ENCODE data around the gene MAGI2.

Gene MAGI2

GRCh38 chr7:78363866-78364265 is 1089.6 kb downstream of the MAGI2 start:
- H3K27ac Mint-ChIP-seq = no peak overlapping the region
- H3K4me1 Mint-ChIP-seq = no peaks in the 10 kb centered on the region
- H3K4me3 Mint-ChIP-seq = no peak overlapping the region
- no peak for DNase-seq
- H3K36me3 Mint-ChIP-seq = no peaks in the 10 kb centered on the region
- CTCF ChIA-PET = no interaction called here
- H3K27me3 Mint-ChIP-seq = no peaks in the 10 kb centered on the region
- H3K9me3 Mint-ChIP-seq = no peaks in the 10 kb centered on the region

DNA sequence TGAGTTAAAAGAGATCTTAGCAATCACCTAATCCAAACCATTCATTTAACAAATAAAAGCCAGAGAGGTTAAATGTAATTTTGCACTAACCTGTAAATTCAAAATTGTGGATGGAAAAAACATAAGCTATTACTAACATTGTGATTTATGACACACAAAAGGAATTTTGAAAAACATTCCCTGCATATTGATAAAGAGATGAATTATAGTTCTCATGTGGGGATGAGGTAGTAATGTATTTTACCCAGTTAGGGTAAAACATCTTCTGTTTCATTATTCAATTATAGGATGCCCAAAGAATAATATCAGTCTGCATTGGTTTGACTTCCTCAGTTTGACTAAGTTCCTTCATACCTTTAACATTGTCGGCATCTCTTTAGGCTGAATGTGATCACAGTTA is 1093.6 kb downstream of the MAGI2 start:
- CTCF ChIA-PET = no interaction called here
- no peak for DNase-seq
- H3K4me1 Mint-ChIP-seq = no peaks in the 10 kb centered on the region
- no peak overlapping the region for H3K27ac Mint-ChIP-seq
- H3K9me3 Mint-ChIP-seq = peaks cover 2% of the 10 kb centered on the region
- H3K36me3 Mint-ChIP-seq = no peaks in the 10 kb centered on the region
- no peak overlapping the region for H3K4me3 Mint-ChIP-seq
- no peaks in the 10 kb centered on the region for H3K27me3 Mint-ChIP-seq

GRCh38 chr7:78357709-78358108 is 1095.8 kb downstream of the MAGI2 start:
- H3K4me1 Mint-ChIP-seq = no peaks in the 10 kb centered on the region
- H3K27me3 Mint-ChIP-seq = no peaks in the 10 kb centered on the region
- CTCF ChIA-PET = no interaction called here

DNA sequence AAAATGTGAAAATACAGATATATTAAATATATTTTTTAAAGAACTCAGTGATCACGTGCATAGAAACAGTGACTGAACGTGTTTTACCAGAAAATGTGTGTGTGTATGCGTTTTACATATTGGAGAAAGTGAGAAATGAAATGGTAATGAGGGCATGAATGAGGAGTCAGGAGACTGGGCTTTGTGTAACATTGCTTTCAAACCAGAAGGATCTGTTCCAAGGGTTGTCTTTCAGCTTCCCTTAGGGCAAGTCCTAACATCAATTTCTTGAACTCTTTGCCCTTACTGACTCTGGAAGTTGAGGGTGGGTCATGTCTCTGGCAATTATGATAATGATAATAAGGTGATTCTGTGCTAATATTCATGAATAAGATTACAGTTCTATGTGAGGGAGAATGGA is 1097.6 kb downstream of the MAGI2 start:
- no peak overlapping the region for H3K4me3 Mint-ChIP-seq
- no peaks in the 10 kb centered on the region for H3K27me3 Mint-ChIP-seq
- DNase-seq = no peak
- no peaks in the 10 kb centered on the region for H3K4me1 Mint-ChIP-seq
- H3K36me3 Mint-ChIP-seq = no peaks in the 10 kb centered on the region
- CTCF ChIA-PET = no interaction called here
- H3K9me3 Mint-ChIP-seq = peaks cover 2% of the 10 kb centered on the region
- no peak overlapping the region for H3K27ac Mint-ChIP-seq

More at GRCh38 chr7:78357709-78358108, 1095.8 kb downstream of the MAGI2 start:
- Mint-ChIP-seq H3K4me3 (no peak overlapping the region), H3K36me3 (no peaks in the 10 kb centered on the region), H3K9me3 (peaks cover 2% of the 10 kb centered on the region), H3K27ac (no peak overlapping the region)
- no peak for DNase-seq

GRCh38 chr7:78350926-78351325 is 1102.5 kb downstream of the MAGI2 start:
- Mint-ChIP-seq H3K9me3 (no peaks in the 10 kb centered on the region), H3K36me3 (no peaks in the 10 kb centered on the region), H3K4me3 (no peak overlapping the region), H3K4me1 (no peaks in the 10 kb centered on the region), H3K27ac (no peak overlapping the region), H3K27me3 (no peaks in the 10 kb centered on the region)
- no peak for DNase-seq
- CTCF ChIA-PET = no interaction called here

DNA sequence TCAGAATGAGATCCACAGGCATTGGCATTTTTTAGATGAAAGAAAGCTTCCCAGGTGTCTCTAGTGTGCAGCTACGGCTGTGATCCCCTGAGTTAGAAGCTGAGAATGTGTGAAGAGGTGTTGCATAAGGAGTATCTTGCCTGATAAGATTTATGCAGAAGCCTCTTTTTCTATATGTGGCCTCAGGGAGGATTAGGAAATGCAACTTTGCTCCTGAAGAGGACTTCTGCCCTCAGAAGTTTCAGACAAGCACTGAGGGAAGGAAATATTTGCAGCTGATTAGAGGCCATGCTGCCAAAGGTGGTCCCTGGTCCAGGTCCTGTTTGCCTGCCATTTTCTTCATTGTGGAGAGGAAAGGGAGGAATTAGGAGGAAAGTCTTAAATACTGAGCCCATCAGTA is 1103.1 kb downstream of the MAGI2 start:
- no peaks in the 10 kb centered on the region for H3K36me3 Mint-ChIP-seq
- H3K27ac Mint-ChIP-seq = no peak overlapping the region
- CTCF ChIA-PET = no interaction called here
- no peaks in the 10 kb centered on the region for H3K4me1 Mint-ChIP-seq
- no peak for DNase-seq
- H3K4me3 Mint-ChIP-seq = no peak overlapping the region
- H3K9me3 Mint-ChIP-seq = no peaks in the 10 kb centered on the region
- no peaks in the 10 kb centered on the region for H3K27me3 Mint-ChIP-seq

- Mint-ChIP-seq H3K4me3 (no peak overlapping the region), H3K36me3 (no peaks in the 10 kb centered on the region), H3K4me1 (no peaks in the 10 kb centered on the region), H3K9me3 (no peaks in the 10 kb centered on the region), H3K27ac (no peak overlapping the region), H3K27me3 (no peaks in the 10 kb centered on the region)
- no peak for DNase-seq
- CTCF ChIA-PET = no interaction called here
Observed at GRCh38 chr7:78346827-78347226, 1106.6 kb downstream of the MAGI2 start.

GRCh38 chr7:78345979-78346378 is 1107.5 kb downstream of the MAGI2 start:
- Mint-ChIP-seq H3K27ac (no peak overlapping the region), H3K4me3 (no peak overlapping the region), H3K27me3 (no peaks in the 10 kb centered on the region), H3K36me3 (no peaks in the 10 kb centered on the region), H3K4me1 (no peaks in the 10 kb centered on the region), H3K9me3 (no peaks in the 10 kb centered on the region)
- CTCF ChIA-PET = no interaction called here
- no peak for DNase-seq

DNA sequence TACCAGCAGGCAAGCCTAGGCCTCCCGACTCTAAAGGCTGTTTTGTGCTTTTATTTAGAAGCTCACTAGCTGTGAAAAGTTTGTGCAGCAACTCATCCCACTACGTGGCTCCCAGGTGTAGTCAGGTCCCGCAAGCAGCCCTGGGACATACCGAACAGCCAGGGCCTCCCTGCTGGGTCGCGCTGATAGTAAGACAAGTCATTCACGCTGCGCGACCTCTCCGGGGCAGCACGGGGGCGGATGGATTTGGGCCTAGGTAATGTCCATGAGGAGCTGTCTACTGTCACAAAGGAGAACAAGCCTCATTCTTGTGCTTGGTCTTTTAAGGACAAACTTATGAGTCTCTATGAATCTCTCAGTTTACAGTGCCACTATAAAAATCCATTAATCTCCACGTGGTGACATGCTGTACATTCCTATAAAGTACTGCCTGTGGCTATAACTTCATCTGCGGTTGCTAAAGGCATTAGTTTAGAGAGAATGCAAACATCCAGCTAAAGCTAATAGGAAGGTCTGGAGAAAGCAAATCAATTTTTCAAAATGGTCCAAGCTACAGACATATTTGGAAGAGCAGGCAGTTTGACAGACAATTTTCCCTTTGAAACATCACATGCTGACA is 1108.1 kb downstream of the MAGI2 start:
- no peaks in the 10 kb centered on the region for H3K4me1 Mint-ChIP-seq
- H3K27me3 Mint-ChIP-seq = no peaks in the 10 kb centered on the region
- CTCF ChIA-PET = no interaction called here
- no peak for DNase-seq
- H3K4me3 Mint-ChIP-seq = no peak overlapping the region
- no peak overlapping the region for H3K27ac Mint-ChIP-seq
- no peaks in the 10 kb centered on the region for H3K9me3 Mint-ChIP-seq
- no peaks in the 10 kb centered on the region for H3K36me3 Mint-ChIP-seq

GRCh38 chr7:78334426-78334825 is 1119.0 kb downstream of the MAGI2 start:
- H3K9me3 Mint-ChIP-seq = no peaks in the 10 kb centered on the region
- no peaks in the 10 kb centered on the region for H3K4me1 Mint-ChIP-seq
- no peak for DNase-seq
- H3K36me3 Mint-ChIP-seq = no peaks in the 10 kb centered on the region
- no peak overlapping the region for H3K27ac Mint-ChIP-seq
- H3K27me3 Mint-ChIP-seq = no peaks in the 10 kb centered on the region
- CTCF ChIA-PET = no interaction called here
- H3K4me3 Mint-ChIP-seq = no peak overlapping the region

- CTCF ChIA-PET = no interaction called here
- H3K27ac Mint-ChIP-seq = no peak overlapping the region
- H3K9me3 Mint-ChIP-seq = no peaks in the 10 kb centered on the region
- no peaks in the 10 kb centered on the region for H3K36me3 Mint-ChIP-seq
- no peaks in the 10 kb centered on the region for H3K4me1 Mint-ChIP-seq
- no peaks in the 10 kb centered on the region for H3K27me3 Mint-ChIP-seq
- no peak for DNase-seq
- no peak overlapping the region for H3K4me3 Mint-ChIP-seq
Observed at GRCh38 chr7:78333530-78334425, 1119.7 kb downstream of the MAGI2 start.

DNA sequence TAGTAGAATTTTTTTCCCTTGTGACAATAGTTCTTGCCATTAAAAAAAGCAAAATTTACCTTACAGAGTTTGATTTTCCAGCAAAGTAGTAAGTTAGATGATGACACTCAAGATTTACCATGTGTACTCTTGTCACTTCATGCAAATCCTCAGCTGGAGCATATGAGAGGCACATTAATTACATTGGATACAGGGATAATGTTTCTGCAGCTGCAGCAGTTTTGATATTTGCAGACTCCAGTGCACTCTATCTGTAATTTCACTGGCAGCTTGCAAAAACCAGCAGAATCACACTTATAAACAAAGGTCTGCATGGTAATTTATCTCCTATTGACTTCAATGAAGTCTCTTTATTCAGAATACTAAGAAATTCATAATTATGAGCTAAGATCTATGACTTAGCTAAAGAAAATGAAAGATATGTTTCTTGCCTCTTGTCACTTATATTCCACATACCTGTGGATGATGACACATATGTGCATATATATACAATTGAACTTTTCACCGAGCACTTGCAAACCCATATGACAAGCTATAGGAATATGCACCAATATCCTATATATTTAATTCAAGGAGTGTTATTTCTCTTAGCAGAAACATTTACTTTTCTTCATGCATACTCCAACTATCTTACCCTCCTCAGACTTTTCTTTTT is 1124.3 kb downstream of the MAGI2 start:
- H3K27me3 Mint-ChIP-seq = no peaks in the 10 kb centered on the region
- CTCF ChIA-PET = no interaction called here
- DNase-seq = no peak
- H3K36me3 Mint-ChIP-seq = no peaks in the 10 kb centered on the region
- H3K9me3 Mint-ChIP-seq = no peaks in the 10 kb centered on the region
- H3K4me1 Mint-ChIP-seq = no peaks in the 10 kb centered on the region
- no peak overlapping the region for H3K27ac Mint-ChIP-seq
- H3K4me3 Mint-ChIP-seq = no peak overlapping the region

DNA sequence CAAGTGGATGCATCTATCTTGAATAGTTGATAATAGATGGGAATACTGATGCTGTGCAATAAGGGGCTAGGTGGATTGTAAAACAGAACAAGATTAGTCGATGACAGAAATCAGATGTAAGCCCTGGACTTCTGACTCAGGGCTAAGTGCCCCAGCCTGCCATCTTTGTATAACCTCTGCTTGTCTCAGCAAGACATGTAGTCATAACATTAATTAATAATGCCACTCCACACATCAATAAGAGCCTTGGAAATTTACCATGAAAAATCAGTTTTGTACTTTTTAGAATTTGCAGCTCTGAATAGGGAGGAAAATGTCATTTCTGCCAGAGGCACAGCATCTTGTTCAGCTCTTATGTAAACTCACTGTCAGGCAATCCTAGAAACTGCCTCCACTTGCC is 1125.7 kb downstream of the MAGI2 start:
- no peak overlapping the region for H3K27ac Mint-ChIP-seq
- no peaks in the 10 kb centered on the region for H3K27me3 Mint-ChIP-seq
- H3K4me1 Mint-ChIP-seq = no peaks in the 10 kb centered on the region
- DNase-seq = no peak
- CTCF ChIA-PET = no interaction called here
- H3K9me3 Mint-ChIP-seq = no peaks in the 10 kb centered on the region
- no peaks in the 10 kb centered on the region for H3K36me3 Mint-ChIP-seq
- no peak overlapping the region for H3K4me3 Mint-ChIP-seq

DNA sequence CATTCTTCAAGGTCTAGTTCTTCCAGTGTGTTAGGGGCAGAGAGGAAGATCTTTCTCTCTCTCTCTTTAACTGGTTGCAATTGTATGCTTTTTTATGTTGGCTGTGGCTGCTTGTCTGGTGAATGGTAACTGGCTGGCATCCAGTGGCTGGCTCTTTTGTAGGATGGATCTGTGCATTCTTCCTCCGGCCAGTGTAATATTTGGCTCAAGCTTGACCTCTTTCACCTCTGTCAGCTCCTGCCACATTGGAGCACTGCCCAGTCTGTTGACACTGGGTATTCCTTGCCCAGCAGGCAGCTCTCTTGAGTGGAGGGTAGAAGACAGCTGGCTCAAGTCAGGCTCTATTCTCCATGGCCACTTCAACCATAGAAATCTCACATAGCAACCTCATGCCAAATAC is 1126.6 kb downstream of the MAGI2 start:
- no peak for DNase-seq
- H3K9me3 Mint-ChIP-seq = no peaks in the 10 kb centered on the region
- no peaks in the 10 kb centered on the region for H3K36me3 Mint-ChIP-seq
- no peak overlapping the region for H3K27ac Mint-ChIP-seq
- H3K4me3 Mint-ChIP-seq = no peak overlapping the region
- no peaks in the 10 kb centered on the region for H3K4me1 Mint-ChIP-seq
- CTCF ChIA-PET = no interaction called here
- no peaks in the 10 kb centered on the region for H3K27me3 Mint-ChIP-seq

- CTCF ChIA-PET = no interaction called here
- H3K4me3 Mint-ChIP-seq = no peak overlapping the region
Observed at GRCh38 chr7:78326189-78326588, 1127.3 kb downstream of the MAGI2 start.

More at GRCh38 chr7:78326189-78326588, 1127.3 kb downstream of the MAGI2 start:
- no peak for DNase-seq
- no peak overlapping the region for H3K27ac Mint-ChIP-seq
- no peaks in the 10 kb centered on the region for H3K27me3 Mint-ChIP-seq
- no peaks in the 10 kb centered on the region for H3K4me1 Mint-ChIP-seq
- no peaks in the 10 kb centered on the region for H3K36me3 Mint-ChIP-seq
- no peaks in the 10 kb centered on the region for H3K9me3 Mint-ChIP-seq

Data from activated naive CD4-positive, alpha-beta T cell treated with anti-CD3 and anti-CD28 coated beads, Interleukin-2, amount 10 ng/mL, durations not matched to agents 7 days and 5 days (primary cell).